OCI-LY7 (cell line): ENCODE data around the gene NHLRC2. TPM values are rescaled to one million over a fixed set of nuclear protein-coding genes. Genes with fewer than 3 reads are reported as not detected.

Source experiments
- BruUV-seq: library from RNA; stranded (reverse); fragments of 400-500 nt; replicated peaks from 2 replicates; lab custom pipeline; 2021; lab: Mats Ljungman, UMichigan
- CTCF ChIA-PET: fragments of 300-600 bp; sonication (Branson Sonifier 250); formaldehyde crosslinking; loops from one replicate; lab custom pipeline; 2022; ENCODE audit warnings: antibody characterized with exemption; ENCODE audit not compliant: unreplicated experiment; lab: Charles Lee
- POLR2A ChIA-PET: fragments of 300-600 bp; sonication (Branson Sonifier 250); formaldehyde crosslinking; loops from one replicate; lab custom pipeline; 2022; ENCODE audit warnings: antibody characterized with exemption; lab: Charles Lee
- DNase-seq: peaks from one replicate; pipeline ENCODE4 v3.0.0-alpha.2; 2015; ENCODE audit warnings: low spot score
- H2AFZ ChIP-seq: fragments of 200-600 bp; sonication (generic), shearing (Covaris generic); 2 replicates; pipeline ENCODE4 v1.6.1; 2014; ENCODE audit warnings: mild to moderate bottlenecking, antibody characterized with exemption, low read length, moderate library complexity
- H3K27ac ChIP-seq: fragments of 200-600 bp; sonication (generic); 2 replicates; pipeline ENCODE4 v1.5.1; 2014; ENCODE audit warnings: mixed run types, low read depth, mild to moderate bottlenecking, moderate library complexity, low read length, inconsistent platforms; ENCODE audit not compliant: poor library complexity, severe bottlenecking
- H3K36me3 ChIP-seq: fragments of 200-600 bp; sonication (generic); 2 replicates; pipeline ENCODE4 v1.6.1; 2014; ENCODE audit warnings: mild to moderate bottlenecking, antibody characterized with exemption, low read length, moderate library complexity, mixed read lengths; ENCODE audit not compliant: insufficient read depth
- H3K4me1 ChIP-seq: fragments of 200-600 bp; sonication (generic); 2 replicates; pipeline ENCODE4 v1.5.1; 2014; ENCODE audit warnings: mild to moderate bottlenecking, low read length; ENCODE audit not compliant: insufficient read depth, poor library complexity, severe bottlenecking
- H3K4me2 ChIP-seq: fragments of 200-600 bp; sonication (generic); 2 replicates; pipeline ENCODE4 v1.6.1; 2014; ENCODE audit warnings: mild to moderate bottlenecking, low read length
- H3K4me3 ChIP-seq: fragments of 200-600 bp; sonication (generic); 2 replicates; pipeline ENCODE4 v1.5.1; 2014; ENCODE audit warnings: mild to moderate bottlenecking, low read depth, low read length; ENCODE audit not compliant: poor library complexity, severe bottlenecking
- H3K79me2 ChIP-seq: fragments of 200-600 bp; sonication (generic); 2 replicates; pipeline ENCODE4 v1.6.1; 2016; ENCODE audit warnings: low read depth, mild to moderate bottlenecking, low read length, moderate library complexity, mixed read lengths; ENCODE audit not compliant: insufficient read depth
- H3K9me2 ChIP-seq: fragments of 200-600 bp; sonication (generic); 2 replicates; pipeline ENCODE4 v1.6.1; 2016; ENCODE audit warnings: mild to moderate bottlenecking, low read length, mixed read lengths; ENCODE audit not compliant: insufficient read depth
- H3K9me3 ChIP-seq: fragments of 200-600 bp; sonication (generic); 2 replicates; pipeline ENCODE4 v1.6.1; 2014; ENCODE audit warnings: mild to moderate bottlenecking, mixed run types, low read length, mixed read lengths
- H4K20me1 ChIP-seq: fragments of 200-600 bp; sonication (generic); 2 replicates; pipeline ENCODE4 v1.6.1; 2014; ENCODE audit warnings: mild to moderate bottlenecking, antibody characterized with exemption, low read length, moderate library complexity, mixed read lengths; ENCODE audit not compliant: insufficient read depth
- CTCF ChIP-seq: fragments of 200-600 bp; sonication (generic); conservative IDR thresholded peaks from 2 replicates; pipeline ENCODE4 v1.5.1; 2014; ENCODE audit warnings: mild to moderate bottlenecking, antibody characterized with exemption, low read length, moderate library complexity, mixed read lengths
- EZH2phosphoT487 ChIP-seq: fragments of 200-600 bp; sonication (generic); IDR thresholded peaks from 2 replicates; pipeline ENCODE4 v1.6.1; 2018; ENCODE audit warnings: low read depth, borderline replicate concordance, mild to moderate bottlenecking, mixed run types, antibody characterized with exemption, low read length, moderate library complexity, mixed read lengths
- intact Hi-C: fragments of 100-400 bp; cut with micrococcal nuclease; formaldehyde crosslinking; loops from one replicate; pipeline ENCODE4 v1.10.0; 2022; ENCODE audit not compliant: unreplicated experiment
- total RNA-seq, 2 experiments: library from RNA; depleted of rRNA in 1 of 2; stranded (reverse); fragments of >200 nt in 1 of 2; shearing (Covaris generic) in 1 of 2; gene quantifications; 2 replicates each; pipeline ENCODE4 v1.2.3, GENCODE V29; 2014 to 2022

NHLRC2 gene
- total RNA-seq, 2 experiments from 2014 or later = 28.6 to 44.5 TPM

GRCh38 chr10:113869789-113870188, 15.3 kb downstream of the NHLRC2 start:
- H3K9me2 ChIP-seq = no peaks in the 10 kb centered on the region
- H3K79me2 ChIP-seq = peaks cover 64% of the 10 kb centered on the region; the same call in 1 of the 2 replicates
- no peak overlapping the region for H3K27ac ChIP-seq
- H3K9me3 ChIP-seq = no peaks in the 10 kb centered on the region
- BruUV-seq = no TSS peak
- H3K36me3 ChIP-seq = peaks cover 38% of the 10 kb centered on the region
- H2AFZ ChIP-seq = no peak overlapping the region
- H3K4me1 ChIP-seq = peaks cover 3% of the 10 kb centered on the region
- 0 out of 2 replicates have a peak, but pooled peaks cover 10% of the 10 kb centered on the region for H4K20me1 ChIP-seq
- intact Hi-C loops = loop anchor here (5.0 kb wide), 1 partner anchor 228 kb away; no protein-coding TSS in a partner anchor
- no peak for DNase-seq
- TF ChIP-seq CTCF (no peak), EZH2phosphoT487 (no peak)
- no peak overlapping the region for H3K4me2 ChIP-seq
- CTCF ChIA-PET = no interaction called here
- no peak overlapping the region for H3K4me3 ChIP-seq
- POLR2A ChIA-PET = no interaction called here

DNA sequence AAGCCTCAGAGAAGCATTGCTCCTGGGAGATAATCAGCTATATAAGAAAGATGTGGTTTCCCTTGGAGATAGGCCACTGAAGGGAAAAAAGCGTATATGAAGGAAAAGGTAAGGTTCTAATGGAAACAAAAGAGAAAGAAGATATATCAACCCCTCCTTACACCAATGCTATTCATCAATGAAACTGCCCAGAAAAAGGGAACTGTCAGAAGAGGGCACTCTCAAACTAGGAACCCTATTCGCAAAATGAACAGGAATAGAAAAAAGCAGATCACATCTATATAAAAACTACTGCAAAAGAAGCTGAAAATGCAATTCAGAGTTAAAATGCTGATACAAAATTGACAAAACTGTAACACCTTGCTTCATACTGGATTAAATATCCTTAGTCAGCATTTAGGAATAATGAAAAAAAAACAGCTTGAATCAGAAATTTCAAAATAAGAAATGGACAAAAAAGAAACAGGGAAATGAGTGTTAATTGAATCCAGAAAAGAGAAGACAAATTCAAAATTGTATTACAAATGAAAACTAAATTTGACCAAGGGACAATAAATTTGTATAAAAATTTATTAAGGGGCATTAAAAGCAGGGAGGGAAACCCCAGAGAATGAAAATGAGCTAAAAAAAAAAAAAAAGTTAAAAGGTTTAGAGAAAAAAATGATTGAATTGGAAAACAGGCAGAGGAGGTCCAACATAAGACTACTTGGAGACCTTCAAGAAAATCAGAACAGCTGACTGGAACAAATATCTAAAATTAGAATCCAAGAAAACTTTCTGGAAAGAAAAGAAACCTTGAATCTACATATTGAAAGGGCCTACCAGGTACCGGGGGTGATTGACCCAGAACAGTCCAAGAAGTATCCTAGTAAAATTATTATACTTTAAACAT, 17.9 kb downstream of the NHLRC2 start:
- Histone ChIP-seq H3K9me2 (no peaks in the 10 kb centered on the region), H3K36me3 (peaks cover 40% of the 10 kb centered on the region), H3K27ac (no peak overlapping the region), H3K79me2 (peaks cover 67% of the 10 kb centered on the region), H3K4me2 (no peak overlapping the region), H2AFZ (no peak overlapping the region), H3K9me3 (no peaks in the 10 kb centered on the region), H3K4me3 (no peak overlapping the region), H4K20me1 (0 out of 2 replicates have a peak, but pooled peaks cover 10% of the 10 kb centered on the region), H3K4me1 (peaks cover 4% of the 10 kb centered on the region)
- intact Hi-C loops = loop anchor here (5.0 kb wide), 1 partner anchor 225 kb away; no protein-coding TSS in a partner anchor
- POLR2A ChIA-PET = interaction anchor here (0.6 to 1.2 kb wide), 10 partner anchors 11 to 557 kb away, joined by 3 to 5 read pairs (median 3); partner anchors contain the start of gene DCLRE1A
- BruUV-seq = no TSS peak
- TF ChIP-seq CTCF (peak; percentile 71), EZH2phosphoT487 (no peak)
- CTCF ChIA-PET = no interaction called here
- no peak for DNase-seq
